Ishikawa (cell line): ENCODE results near the gene SYP.

Experiments used
- CEBPB ChIP-seq: IDR thresholded peaks from 2 replicates; pipeline ENCODE4 v1.6.1; 2012
- CREB1 ChIP-seq: IDR thresholded peaks from 2 replicates; pipeline ENCODE4 v1.6.1; 2012; ENCODE audit warnings: low read depth
- EGR1 ChIP-seq: IDR thresholded peaks from 2 replicates; pipeline ENCODE4 v1.6.1; 2012
- EP300 ChIP-seq: IDR thresholded peaks from 2 replicates; pipeline ENCODE4 v1.6.1; 2012; ENCODE audit warnings: borderline replicate concordance
- FOXM1 ChIP-seq: IDR thresholded peaks from 2 replicates; pipeline ENCODE4 v1.6.1; 2012; ENCODE audit warnings: low read depth, borderline replicate concordance
- NFIC ChIP-seq: IDR thresholded peaks from 2 replicates; pipeline ENCODE4 v1.6.1; 2012
- RAD21 ChIP-seq: IDR thresholded peaks from 2 replicates; pipeline ENCODE4 v1.6.1; 2012; ENCODE audit warnings: low read depth
- TAF1 ChIP-seq: IDR thresholded peaks from 2 replicates; pipeline ENCODE4 v1.6.1; 2012; ENCODE audit warnings: low read depth, mild to moderate bottlenecking
- TCF12 ChIP-seq: IDR thresholded peaks from 2 replicates; pipeline ENCODE4 v1.6.1; 2012; ENCODE audit warnings: low read depth
- TEAD4 ChIP-seq: IDR thresholded peaks from 2 replicates; pipeline ENCODE4 v1.6.1; 2012
- YY1 ChIP-seq: IDR thresholded peaks from 2 replicates; pipeline ENCODE4 v1.6.1; 2012; ENCODE audit warnings: low read depth
- ZBTB7A ChIP-seq: IDR thresholded peaks from 2 replicates; pipeline ENCODE4 v1.6.1; 2012; ENCODE audit warnings: low read depth
- TF ChIP-seq, protein P1 (sequence below): IDR thresholded peaks from 2 replicates; pipeline ENCODE4 v1.6.1; 2012
- TF ChIP-seq, protein P2 (sequence below): IDR thresholded peaks from 2 replicates; pipeline ENCODE4 v1.6.1; 2012
- TF ChIP-seq, protein P3 (sequence below): IDR thresholded peaks from 2 replicates; pipeline ENCODE4 v1.6.1; 2012; ENCODE audit warnings: low read depth, mild to moderate bottlenecking

Gene SYP

DNA sequence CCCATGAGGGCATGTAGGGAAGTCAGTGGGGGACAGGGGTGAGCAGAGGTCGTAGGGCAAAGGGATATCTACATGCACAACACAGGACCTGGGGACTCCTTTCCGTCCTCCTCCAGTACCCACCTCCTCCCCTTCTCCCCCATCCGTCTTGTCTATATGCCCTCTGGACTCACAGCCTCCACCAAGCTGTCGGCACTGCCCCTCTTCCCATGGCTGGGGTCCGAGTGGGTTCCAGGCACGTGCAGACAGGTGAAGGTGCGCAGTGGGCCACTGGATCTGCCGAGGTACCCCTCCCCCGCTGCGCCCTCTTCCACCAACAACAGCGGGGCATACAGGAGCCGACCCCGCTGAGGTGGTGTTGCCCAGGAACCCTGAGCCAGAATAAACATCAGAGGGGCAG lies 5.5 kb upstream of the SYP start:
- TF ChIP-seq RAD21 (no peak), TEAD4 (no peak), EP300 (no peak), TCF12 (no peak), CREB1 (no peak), FOXM1 (no peak), NFIC (no peak), YY1 (no peak), TAF1 (no peak), CEBPB (no peak), ZBTB7A (no peak), EGR1 (no peak)
- TF ChIP-seq, protein P1, sequence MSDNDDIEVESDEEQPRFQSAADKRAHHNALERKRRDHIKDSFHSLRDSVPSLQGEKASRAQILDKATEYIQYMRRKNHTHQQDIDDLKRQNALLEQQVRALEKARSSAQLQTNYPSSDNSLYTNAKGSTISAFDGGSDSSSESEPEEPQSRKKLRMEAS, result no peak
- TF ChIP-seq, protein P2, sequence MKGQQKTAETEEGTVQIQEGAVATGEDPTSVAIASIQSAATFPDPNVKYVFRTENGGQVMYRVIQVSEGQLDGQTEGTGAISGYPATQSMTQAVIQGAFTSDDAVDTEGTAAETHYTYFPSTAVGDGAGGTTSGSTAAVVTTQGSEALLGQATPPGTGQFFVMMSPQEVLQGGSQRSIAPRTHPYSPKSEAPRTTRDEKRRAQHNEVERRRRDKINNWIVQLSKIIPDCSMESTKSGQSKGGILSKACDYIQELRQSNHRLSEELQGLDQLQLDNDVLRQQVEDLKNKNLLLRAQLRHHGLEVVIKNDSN, result no peak
- TF ChIP-seq, protein P3, sequence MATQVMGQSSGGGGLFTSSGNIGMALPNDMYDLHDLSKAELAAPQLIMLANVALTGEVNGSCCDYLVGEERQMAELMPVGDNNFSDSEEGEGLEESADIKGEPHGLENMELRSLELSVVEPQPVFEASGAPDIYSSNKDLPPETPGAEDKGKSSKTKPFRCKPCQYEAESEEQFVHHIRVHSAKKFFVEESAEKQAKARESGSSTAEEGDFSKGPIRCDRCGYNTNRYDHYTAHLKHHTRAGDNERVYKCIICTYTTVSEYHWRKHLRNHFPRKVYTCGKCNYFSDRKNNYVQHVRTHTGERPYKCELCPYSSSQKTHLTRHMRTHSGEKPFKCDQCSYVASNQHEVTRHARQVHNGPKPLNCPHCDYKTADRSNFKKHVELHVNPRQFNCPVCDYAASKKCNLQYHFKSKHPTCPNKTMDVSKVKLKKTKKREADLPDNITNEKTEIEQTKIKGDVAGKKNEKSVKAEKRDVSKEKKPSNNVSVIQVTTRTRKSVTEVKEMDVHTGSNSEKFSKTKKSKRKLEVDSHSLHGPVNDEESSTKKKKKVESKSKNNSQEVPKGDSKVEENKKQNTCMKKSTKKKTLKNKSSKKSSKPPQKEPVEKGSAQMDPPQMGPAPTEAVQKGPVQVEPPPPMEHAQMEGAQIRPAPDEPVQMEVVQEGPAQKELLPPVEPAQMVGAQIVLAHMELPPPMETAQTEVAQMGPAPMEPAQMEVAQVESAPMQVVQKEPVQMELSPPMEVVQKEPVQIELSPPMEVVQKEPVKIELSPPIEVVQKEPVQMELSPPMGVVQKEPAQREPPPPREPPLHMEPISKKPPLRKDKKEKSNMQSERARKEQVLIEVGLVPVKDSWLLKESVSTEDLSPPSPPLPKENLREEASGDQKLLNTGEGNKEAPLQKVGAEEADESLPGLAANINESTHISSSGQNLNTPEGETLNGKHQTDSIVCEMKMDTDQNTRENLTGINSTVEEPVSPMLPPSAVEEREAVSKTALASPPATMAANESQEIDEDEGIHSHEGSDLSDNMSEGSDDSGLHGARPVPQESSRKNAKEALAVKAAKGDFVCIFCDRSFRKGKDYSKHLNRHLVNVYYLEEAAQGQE, result no peak

DNA sequence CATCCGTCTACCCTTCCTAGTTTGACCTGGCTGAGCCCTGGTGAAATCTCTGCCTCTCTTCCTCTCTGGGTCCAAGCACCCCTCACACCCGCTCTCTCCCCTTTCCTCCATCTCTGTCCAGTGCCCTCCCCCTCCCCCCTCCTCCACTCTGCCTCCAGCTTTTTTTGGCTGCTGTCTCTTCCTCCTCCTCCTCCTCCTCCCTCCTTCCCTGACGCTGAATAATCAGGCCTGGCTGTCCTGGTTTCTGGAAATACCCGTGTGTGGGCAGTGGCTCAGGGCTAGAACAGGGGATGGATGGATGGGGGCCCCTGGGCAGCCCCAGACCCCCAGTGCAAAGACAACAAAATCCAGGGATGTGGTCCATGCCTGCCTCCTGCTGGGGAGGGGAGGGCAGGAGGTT lies 4.7 kb upstream of the SYP start:
- no peak for TF ChIP-seq EGR1
- TF ChIP-seq CREB1, result no peak
- TF ChIP-seq TCF12, result no peak
- no peak for TF ChIP-seq EP300
- TF ChIP-seq, protein P2, result no peak
- no peak for TF ChIP-seq TAF1
- TF ChIP-seq, protein P3, result no peak
- TF ChIP-seq CEBPB, result no peak
- TF ChIP-seq TEAD4, result no peak
- TF ChIP-seq FOXM1, result no peak
- TF ChIP-seq, protein P1, result no peak
- no peak for TF ChIP-seq YY1
- TF ChIP-seq NFIC, result no peak
- no peak for TF ChIP-seq RAD21

DNA sequence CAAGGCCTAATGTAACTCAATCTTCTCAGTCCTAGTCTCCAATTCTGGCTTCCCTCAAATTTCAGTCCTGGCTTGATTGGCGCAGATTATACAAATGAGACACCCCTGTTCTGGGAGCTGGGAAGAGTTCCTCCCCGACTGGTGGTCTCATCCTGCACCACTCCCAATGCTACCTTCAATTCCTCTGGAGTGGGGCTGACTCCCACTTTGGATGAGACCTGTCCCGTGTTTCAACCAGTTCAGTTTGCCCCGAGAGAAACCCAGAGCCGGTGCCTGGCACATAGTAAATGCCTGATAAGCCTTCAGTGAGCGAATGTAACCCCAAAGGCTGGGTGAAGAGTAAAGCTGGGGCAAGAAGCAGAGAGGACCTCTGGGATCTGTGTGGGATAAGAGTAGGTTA lies 4.0 kb upstream of the SYP start:
- no peak for TF ChIP-seq TAF1
- TF ChIP-seq, protein P1, result no peak
- no peak for TF ChIP-seq YY1
- TF ChIP-seq EGR1, result no peak

DNA sequence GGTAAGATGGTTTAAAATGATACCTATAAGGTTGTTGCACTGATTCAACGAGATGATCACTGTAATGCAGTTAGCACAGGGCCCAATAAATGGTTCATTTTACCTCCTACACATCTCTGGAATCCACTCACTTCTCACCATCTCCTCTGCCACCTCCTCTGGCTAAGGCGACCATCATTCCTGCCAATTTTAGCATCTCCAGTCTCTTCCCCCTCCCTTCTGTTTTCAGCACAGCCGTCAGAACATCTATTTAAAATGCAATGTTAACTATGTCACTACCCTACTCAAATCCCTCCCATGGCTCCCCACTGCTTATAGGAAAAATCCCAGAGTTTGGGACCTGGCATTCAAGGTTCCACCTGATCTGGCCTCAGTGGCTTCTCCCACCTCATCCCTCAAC lies 3.5 kb upstream of the SYP start:
- TF ChIP-seq, protein P1, result no peak
- TF ChIP-seq CEBPB (no peak), ZBTB7A (no peak), FOXM1 (no peak), NFIC (no peak), YY1 (no peak), TEAD4 (no peak), CREB1 (no peak), TAF1 (no peak), RAD21 (no peak)
- TF ChIP-seq, protein P3, result no peak
